ENCODE results near the gene HEMK1. TPM values are rescaled to one million over a fixed set of nuclear protein-coding genes. Genes with fewer than 3 reads are reported as not detected.

HEMK1 gene
- total RNA-seq, 1 donor from 2014 or later: 9.7 TPM

- DNase-seq (ENCODE audit: low read depth): no peak
These were observed 30.9 kb downstream of the HEMK1 start for GRCh38 chr3:50600141-50600753.

DNA sequence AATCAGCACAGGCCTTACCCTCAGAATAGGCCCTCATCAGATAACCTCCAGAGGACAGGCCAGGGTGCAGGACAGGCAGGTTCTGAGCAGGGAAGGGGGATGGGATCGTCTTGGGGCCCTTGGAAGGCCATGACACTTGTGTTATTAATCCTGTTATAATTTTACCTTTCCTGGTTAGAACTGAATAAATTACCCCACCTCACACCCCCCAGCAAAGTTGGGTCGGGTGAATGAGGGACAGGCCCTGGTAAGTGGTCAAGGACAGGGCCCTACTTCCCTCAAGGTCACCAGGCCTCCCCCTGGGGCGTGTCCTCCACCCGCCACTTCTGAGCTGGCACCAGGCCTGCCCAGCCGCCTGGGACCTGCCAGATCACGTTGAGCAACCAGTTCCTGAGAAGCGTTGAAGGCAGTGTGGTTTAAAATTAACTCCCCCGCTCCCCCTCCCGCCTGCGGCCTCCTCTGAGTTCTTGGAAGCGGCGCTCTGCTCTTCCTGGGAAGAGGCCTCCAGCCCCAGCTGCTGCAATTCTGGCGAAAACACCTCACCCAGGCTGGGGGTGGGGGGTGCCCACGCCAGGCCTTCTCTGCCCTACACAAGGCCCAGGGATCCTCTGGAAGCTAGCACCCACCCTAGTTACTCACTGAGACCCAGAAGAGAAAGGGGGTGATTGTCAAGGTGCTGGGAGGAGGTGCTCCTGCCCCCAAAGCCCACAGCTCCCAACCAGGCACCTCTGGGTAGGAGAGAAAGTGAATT, 31.7 kb downstream of the HEMK1 start:
- peak; percentile 97 for DNase-seq (ENCODE audit: low read depth)

GRCh38 chr3:50602595-50603191, 33.4 kb downstream of the HEMK1 start:
- no peak for DNase-seq (ENCODE audit: low read depth)

- no peak for DNase-seq (ENCODE audit: low read depth)
These were observed 34.2 kb downstream of the HEMK1 start for GRCh38 chr3:50603261-50604109.

GRCh38 chr3:50604110-50604621, 34.8 kb downstream of the HEMK1 start:
- no peak for DNase-seq (ENCODE audit: low read depth)

DNA sequence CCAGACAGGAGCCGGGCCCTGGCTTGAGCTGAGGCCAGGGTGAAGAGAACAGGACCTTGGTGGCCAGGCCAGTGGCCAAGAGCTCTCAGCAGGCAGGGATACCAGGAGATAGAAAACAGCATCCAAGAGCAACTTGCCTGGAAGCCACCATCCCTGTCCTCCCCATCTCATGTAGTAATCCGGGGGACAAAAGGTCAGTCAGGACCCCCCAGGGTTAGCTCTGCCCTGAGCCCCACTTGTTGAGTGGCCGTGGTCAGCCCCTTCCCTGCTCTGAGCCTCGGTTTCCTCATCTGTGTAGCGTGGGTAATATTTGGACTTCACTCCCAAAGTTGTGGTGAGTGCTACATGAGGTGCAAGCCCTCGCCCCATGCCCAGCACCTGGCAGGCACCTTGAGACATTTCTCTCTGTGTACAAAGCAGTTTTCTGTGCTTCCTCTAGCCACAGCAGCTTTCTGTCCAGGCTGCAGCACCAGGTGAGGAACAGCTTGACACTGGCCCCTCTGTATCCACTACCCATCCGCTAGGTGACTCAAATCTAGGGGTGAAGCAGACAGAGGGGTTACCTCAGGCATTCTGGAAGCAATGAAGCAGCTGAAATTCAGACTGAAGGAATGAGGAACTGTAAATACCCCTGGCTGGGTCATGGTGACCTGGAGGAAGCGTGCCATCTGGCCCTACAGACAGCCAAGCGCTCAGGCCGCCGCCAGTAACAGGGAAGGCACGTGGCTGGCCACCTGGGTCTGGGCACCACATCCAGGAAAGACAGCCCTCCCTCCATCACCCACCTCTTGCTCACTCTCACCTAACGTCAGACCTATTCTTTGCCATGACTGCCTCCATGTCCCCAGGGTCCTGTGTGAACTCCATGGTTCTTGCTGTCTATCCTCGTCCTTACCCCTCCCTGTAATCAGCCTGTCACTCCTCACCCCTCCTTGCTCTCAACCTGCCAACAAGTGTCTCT, 35.6 kb downstream of the HEMK1 start:
- DNase-seq (ENCODE audit: low read depth): no peak

GRCh38 chr3:50605901-50606326, 36.6 kb downstream of the HEMK1 start:
- DNase-seq (ENCODE audit: low read depth): no peak

- DNase-seq (ENCODE audit: low read depth): no peak
These were observed 37.3 kb downstream of the HEMK1 start for GRCh38 chr3:50606596-50606995.

DNA sequence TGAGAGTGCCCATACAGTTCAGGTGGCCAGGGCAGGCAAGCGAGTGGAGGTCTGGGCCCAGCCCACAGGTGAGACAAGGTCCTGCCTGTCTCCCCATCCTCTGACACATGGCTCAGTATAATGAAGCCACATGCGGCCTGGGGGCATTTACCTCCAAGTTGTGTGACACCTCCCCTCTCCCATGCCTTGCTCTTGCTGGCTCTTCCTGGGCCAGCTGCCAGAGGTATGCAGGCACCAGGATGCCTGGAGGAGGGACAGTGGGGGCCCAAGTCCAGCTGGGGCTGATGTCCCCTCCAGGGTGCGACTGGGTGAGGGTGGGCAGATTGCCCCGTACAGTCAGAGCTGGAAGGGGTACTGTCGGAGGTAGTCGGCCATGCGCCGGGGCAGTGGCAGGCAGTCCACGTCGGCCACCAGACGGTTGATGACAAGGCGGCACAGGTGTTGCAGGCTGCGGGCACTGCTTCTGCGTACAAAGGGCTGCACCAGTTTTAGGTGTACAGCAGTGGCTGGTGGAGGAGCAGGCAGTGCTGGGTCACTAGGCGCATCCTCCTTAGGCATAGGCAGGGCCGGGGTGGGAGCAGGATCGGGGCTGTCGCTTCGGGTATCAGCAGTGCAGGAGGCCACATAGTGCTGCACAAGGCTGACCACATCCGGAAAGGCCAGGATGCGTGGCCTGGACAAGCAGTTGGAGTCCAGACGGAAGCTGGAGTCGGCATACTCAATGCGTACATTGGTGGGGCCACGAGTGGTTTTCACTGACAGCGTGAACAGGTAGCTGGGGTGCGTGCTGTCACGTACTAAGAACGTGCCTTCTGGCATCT, 38.2 kb downstream of the HEMK1 start:
- DNase-seq (ENCODE audit: low read depth): no peak

GRCh38 chr3:50608278-50608677, 39.0 kb downstream of the HEMK1 start:
- no peak for DNase-seq (ENCODE audit: low read depth)

GRCh38 chr3:50609071-50609762, 39.9 kb downstream of the HEMK1 start:
- no peak for DNase-seq (ENCODE audit: low read depth)

DNA sequence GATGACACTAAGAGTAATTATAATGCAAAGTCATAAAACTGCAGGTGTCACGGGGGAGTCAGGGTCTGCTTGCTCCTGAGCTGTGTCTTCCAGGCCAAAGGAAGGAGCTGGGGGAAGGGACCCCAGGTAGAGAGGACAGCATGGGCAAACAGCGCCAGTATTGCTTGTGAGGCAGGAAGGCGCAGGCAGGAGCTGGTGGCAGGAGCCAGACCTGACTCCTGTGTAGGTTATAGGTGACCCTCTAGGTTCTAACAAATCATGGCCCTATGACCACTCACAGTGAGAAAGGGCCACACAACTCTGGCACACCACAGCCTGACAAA, 40.4 kb downstream of the HEMK1 start:
- DNase-seq (ENCODE audit: low read depth): no peak

DNA sequence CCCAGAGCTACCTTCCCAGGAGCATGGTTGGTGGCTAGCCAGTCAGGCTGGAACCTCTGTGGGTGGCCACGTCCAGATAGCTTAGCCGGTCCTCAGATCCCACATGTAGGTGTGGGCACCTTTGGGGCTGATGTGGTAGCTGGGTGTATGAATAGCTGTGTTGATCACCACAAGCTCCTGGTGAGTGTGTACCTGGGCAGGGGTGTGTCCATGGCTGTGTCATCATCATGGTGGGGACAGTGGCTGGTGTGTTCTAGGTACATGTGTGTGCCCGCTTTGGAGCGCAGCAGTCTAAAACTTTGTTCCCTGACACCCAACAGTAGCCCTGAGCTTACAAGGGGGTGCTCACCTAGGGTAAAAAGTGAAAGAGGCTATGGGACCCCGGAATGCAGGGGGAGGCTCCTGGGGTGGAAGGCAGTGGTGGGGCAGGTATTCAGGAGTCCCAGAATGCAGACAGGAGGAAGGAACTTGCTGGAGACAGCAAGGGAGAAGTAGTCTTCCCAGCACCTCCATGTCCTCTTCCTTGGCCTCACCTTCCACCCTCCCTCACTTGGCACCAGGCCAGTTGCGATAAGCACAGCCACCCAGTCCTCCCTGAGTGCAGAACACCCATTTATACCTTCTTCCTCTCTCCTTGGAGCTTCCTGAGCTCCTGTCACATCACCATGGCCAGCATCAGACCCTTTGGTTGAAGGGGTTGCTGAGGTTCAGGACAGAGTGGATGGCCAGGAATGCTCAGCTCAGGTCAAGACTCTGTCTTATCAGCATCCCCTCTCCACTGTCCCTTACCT, 41.1 kb downstream of the HEMK1 start:
- no peak for DNase-seq (ENCODE audit: low read depth)

GRCh38 chr3:50610992-50611463, 41.7 kb downstream of the HEMK1 start:
- no peak for DNase-seq (ENCODE audit: low read depth)

DNA sequence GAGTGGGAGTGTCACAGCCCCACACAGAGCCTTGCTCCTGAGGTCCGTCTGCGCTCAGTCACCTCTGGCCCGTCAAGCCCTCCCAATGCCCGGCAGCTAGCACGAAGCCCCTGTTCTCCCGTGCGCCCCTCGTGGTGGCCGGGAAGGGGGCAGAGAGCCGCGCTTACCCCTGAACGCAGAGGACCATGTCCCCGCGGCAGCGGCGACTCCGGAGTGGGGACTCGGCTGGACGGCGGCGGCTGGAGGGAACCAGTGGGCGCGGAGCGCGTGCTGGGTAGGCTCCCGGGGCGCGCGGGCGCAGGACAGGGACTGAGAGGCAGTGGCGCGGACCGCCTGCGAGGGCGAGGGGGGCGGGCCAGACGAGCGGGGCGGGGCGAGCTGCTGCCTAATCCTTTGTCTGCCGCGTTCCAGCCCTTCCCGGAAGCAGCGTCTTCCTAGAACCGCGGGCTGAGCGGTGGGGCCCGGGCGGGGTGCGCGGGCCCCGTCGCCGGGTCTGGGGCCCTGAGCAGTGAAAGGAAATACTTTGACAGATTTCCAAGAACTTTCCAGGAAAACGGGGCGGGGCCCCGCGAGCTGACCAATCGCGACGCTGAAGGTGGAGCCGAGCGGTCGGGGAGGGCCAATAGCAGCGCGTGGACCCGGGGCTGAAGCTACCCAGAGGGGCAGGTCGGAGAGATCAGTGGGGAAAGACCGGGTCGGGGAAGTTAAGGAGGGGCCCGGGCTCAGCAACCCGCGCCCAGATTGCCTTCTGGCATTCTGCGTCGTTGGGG, 42.3 kb downstream of the HEMK1 start, which contains the start of gene CISH:
CISH (minus strand) TSS at position 311 of the 770 bp plus-strand sequence; CDS start at position 187, 124 bp downstream.
- peak; percentile 94 for DNase-seq (ENCODE audit: low read depth)

DNA sequence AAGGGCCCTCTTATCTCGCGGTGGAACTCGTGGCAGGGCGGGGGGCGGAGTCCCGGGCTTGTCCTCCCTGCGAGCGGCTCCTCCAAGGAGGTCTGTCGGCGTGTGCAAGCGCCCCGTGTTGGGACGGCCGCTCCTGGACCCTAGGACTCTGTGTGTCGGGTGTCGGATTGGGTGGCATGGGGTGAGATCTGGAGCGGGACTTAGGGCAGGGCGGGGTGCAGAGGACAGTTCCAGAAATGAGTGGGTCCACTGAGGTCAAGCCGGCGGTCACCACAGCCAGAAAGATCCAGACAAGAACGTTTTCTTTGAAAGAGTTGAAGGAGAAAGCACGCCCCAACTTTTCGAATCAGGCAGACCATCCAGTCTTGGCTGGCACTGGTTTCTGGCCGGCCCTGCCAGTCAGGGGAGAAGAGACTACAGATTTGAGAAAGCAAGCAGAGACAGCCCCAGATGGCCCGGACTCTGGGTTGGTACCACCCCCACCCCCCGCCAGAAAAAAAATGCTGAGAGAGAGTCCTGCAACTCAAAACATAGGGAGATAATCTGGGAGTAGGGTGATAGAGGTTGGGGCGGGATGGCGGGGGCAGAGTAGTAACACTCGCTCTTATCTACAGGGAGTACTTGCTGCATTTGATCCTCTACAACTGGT, 43.0 kb downstream of the HEMK1 start:
- DNase-seq (ENCODE audit: low read depth): no peak
